ENCODE measurements around the gene CENPP.

The CENPP gene

GRCh38 chr9:92659601-92660000 is 333.8 kb downstream of the CENPP start:
- Histone ChIP-seq H3K4me1 (no peaks in the 10 kb centered on the region), H3K9me3 (no peaks in the 10 kb centered on the region), H3K27me3 (ENCODE audit: low read depth) (no peaks in the 10 kb centered on the region), H3K4me3 (no peak overlapping the region), H3K36me3 (replicated peaks) (peaks cover 11% of the 10 kb centered on the region)
- in situ Hi-C loops (cut with MboI; ENCODE audit: low sequenced_read_pairs): no loop called here
- DNase-seq (ENCODE audit: low spot score in 2 of 2): peak in 1 of 2 experiments; percentile 42

GRCh38 chr9:92660266-92660665 is 334.5 kb downstream of the CENPP start:
- peaks cover 10% of the 10 kb centered on the region for H3K36me3 ChIP-seq (replicated peaks)
- in situ Hi-C loops (cut with MboI; ENCODE audit: low sequenced_read_pairs): no loop called here
- H3K27me3 ChIP-seq (ENCODE audit: low read depth): no peaks in the 10 kb centered on the region

GRCh38 chr9:92661127-92661526 is 335.4 kb downstream of the CENPP start:
- no peak for DNase-seq (ENCODE audit: low spot score in 2 of 2)
- peaks cover 10% of the 10 kb centered on the region for H3K36me3 ChIP-seq (replicated peaks)
- no peak overlapping the region for H3K4me3 ChIP-seq
- H3K9me3 ChIP-seq: no peaks in the 10 kb centered on the region
- in situ Hi-C loops (cut with MboI; ENCODE audit: low sequenced_read_pairs): no loop called here
- H3K4me1 ChIP-seq: no peaks in the 10 kb centered on the region
- H3K27me3 ChIP-seq (ENCODE audit: low read depth): no peaks in the 10 kb centered on the region

More at GRCh38 chr9:92660266-92660665, 334.5 kb downstream of the CENPP start:
- Histone ChIP-seq H3K9me3 (no peaks in the 10 kb centered on the region), H3K4me1 (no peaks in the 10 kb centered on the region), H3K4me3 (no peak overlapping the region)
- DNase-seq (ENCODE audit: low spot score in 2 of 2): no peak

- no peaks in the 10 kb centered on the region for H3K4me1 ChIP-seq
- H3K9me3 ChIP-seq: no peaks in the 10 kb centered on the region
- in situ Hi-C loops (cut with MboI; ENCODE audit: low sequenced_read_pairs): no loop called here
- no peak for DNase-seq (ENCODE audit: low spot score in 2 of 2)
- H3K4me3 ChIP-seq: no peak overlapping the region
- H3K27me3 ChIP-seq (ENCODE audit: low read depth): no peaks in the 10 kb centered on the region
- peaks cover 10% of the 10 kb centered on the region for H3K36me3 ChIP-seq (replicated peaks)
These were observed 336.0 kb downstream of the CENPP start for GRCh38 chr9:92661743-92662142.

- Histone ChIP-seq H3K9me3 (no peaks in the 10 kb centered on the region), H3K36me3 (replicated peaks) (peaks cover 9% of the 10 kb centered on the region), H3K4me3 (no peak overlapping the region), H3K4me1 (no peaks in the 10 kb centered on the region), H3K27me3 (ENCODE audit: low read depth) (no peaks in the 10 kb centered on the region)
- no peak for DNase-seq (ENCODE audit: low spot score in 2 of 2)
- in situ Hi-C loops (cut with MboI; ENCODE audit: low sequenced_read_pairs): no loop called here
These were observed 337.4 kb downstream of the CENPP start for GRCh38 chr9:92663126-92663525.

- peaks cover 4% of the 10 kb centered on the region for H3K36me3 ChIP-seq (replicated peaks)
- DNase-seq (ENCODE audit: low spot score in 2 of 2): no peak
- no peak overlapping the region for H3K4me3 ChIP-seq
- in situ Hi-C loops (cut with MboI; ENCODE audit: low sequenced_read_pairs): no loop called here
- no peaks in the 10 kb centered on the region for H3K27me3 ChIP-seq (ENCODE audit: low read depth)
- H3K9me3 ChIP-seq: no peaks in the 10 kb centered on the region
- H3K4me1 ChIP-seq: peaks cover 3% of the 10 kb centered on the region; the same call in 1 of the 2 replicates
These were observed 338.2 kb downstream of the CENPP start for GRCh38 chr9:92663951-92664350.

GRCh38 chr9:92664394-92665152 is 338.8 kb downstream of the CENPP start:
- Histone ChIP-seq H3K9me3 (no peaks in the 10 kb centered on the region), H3K4me1 (peaks cover 4% of the 10 kb centered on the region; the same call in 1 of the 2 replicates), H3K4me3 (no peak overlapping the region), H3K27me3 (ENCODE audit: low read depth) (no peaks in the 10 kb centered on the region), H3K36me3 (replicated peaks) (no peaks in the 10 kb centered on the region; the same call in 1 of the 2 replicates)
- in situ Hi-C loops (cut with MboI; ENCODE audit: low sequenced_read_pairs): no loop called here
- no peak for DNase-seq (ENCODE audit: low spot score in 2 of 2)

- Histone ChIP-seq H3K4me1 (peaks cover 4% of the 10 kb centered on the region; the same call in 1 of the 2 replicates), H3K4me3 (no peak overlapping the region), H3K9me3 (no peaks in the 10 kb centered on the region), H3K27me3 (ENCODE audit: low read depth) (no peaks in the 10 kb centered on the region), H3K36me3 (replicated peaks) (no peaks in the 10 kb centered on the region; the same call in 1 of the 2 replicates)
- no peak for DNase-seq (ENCODE audit: low spot score in 2 of 2)
- in situ Hi-C loops (cut with MboI; ENCODE audit: low sequenced_read_pairs): no loop called here
These were observed 340.1 kb downstream of the CENPP start for GRCh38 chr9:92665836-92666235.

- in situ Hi-C loops (cut with MboI; ENCODE audit: low sequenced_read_pairs): no loop called here
- Histone ChIP-seq H3K4me1 (peaks cover 6% of the 10 kb centered on the region; the same call in 1 of the 2 replicates), H3K9me3 (no peaks in the 10 kb centered on the region), H3K4me3 (no peak overlapping the region), H3K36me3 (replicated peaks) (no peaks in the 10 kb centered on the region; the same call in 1 of the 2 replicates), H3K27me3 (ENCODE audit: low read depth) (no peaks in the 10 kb centered on the region)
- no peak for DNase-seq (ENCODE audit: low spot score in 2 of 2)
These were observed 340.5 kb downstream of the CENPP start for GRCh38 chr9:92666236-92666635.

GRCh38 chr9:92666912-92667532 is 341.3 kb downstream of the CENPP start:
- no peaks in the 10 kb centered on the region for H3K27me3 ChIP-seq (ENCODE audit: low read depth)
- in situ Hi-C loops (cut with MboI; ENCODE audit: low sequenced_read_pairs): no loop called here
- no peaks in the 10 kb centered on the region for H3K9me3 ChIP-seq
- no peak overlapping the region for H3K4me3 ChIP-seq
- H3K4me1 ChIP-seq: peaks cover 9% of the 10 kb centered on the region; the same call in 1 of the 2 replicates
- no peaks in the 10 kb centered on the region; the same call in 1 of the 2 replicates for H3K36me3 ChIP-seq (replicated peaks)
- DNase-seq (ENCODE audit: low spot score in 2 of 2): no peak

GRCh38 chr9:92668746-92669526 is 343.2 kb downstream of the CENPP start:
- Histone ChIP-seq H3K27me3 (ENCODE audit: low read depth) (no peaks in the 10 kb centered on the region), H3K4me1 (peaks cover 9% of the 10 kb centered on the region; the same call in 1 of the 2 replicates), H3K9me3 (no peaks in the 10 kb centered on the region), H3K4me3 (peak overlapping the region; percentile 74), H3K36me3 (replicated peaks) (no peaks in the 10 kb centered on the region; the same call in 1 of the 2 replicates)
- in situ Hi-C loops (cut with MboI; ENCODE audit: low sequenced_read_pairs): no loop called here
- peak; percentile 19 to 70 for DNase-seq (ENCODE audit: low spot score in 2 of 2)

GRCh38 chr9:92669527-92669889 is 343.8 kb downstream of the CENPP start:
- DNase-seq (ENCODE audit: low spot score in 2 of 2): peak in 1 of 2 experiments; percentile 55
- no peaks in the 10 kb centered on the region; the same call in 1 of the 2 replicates for H3K36me3 ChIP-seq (replicated peaks)
- H3K4me1 ChIP-seq: peaks cover 9% of the 10 kb centered on the region; the same call in 1 of the 2 replicates
- in situ Hi-C loops (cut with MboI; ENCODE audit: low sequenced_read_pairs): no loop called here
- no peaks in the 10 kb centered on the region for H3K27me3 ChIP-seq (ENCODE audit: low read depth)
- H3K4me3 ChIP-seq: peak overlapping the region; percentile 74
- H3K9me3 ChIP-seq: no peaks in the 10 kb centered on the region

All from HAP-1 (cell line).